SU-DHL-6 (cell line): Measurements from ENCODE around the gene KRTAP20-1.

Experiments
- H2AFZ ChIP-seq: fragments of 200-600 bp; sonication (generic); 2 replicates; pipeline ENCODE4 v1.6.1; 2014; ENCODE audit warnings: low read depth, mild to moderate bottlenecking, moderate library complexity, mixed read lengths, antibody characterized with exemption, low read length; ENCODE audit not compliant: severe bottlenecking
- H3F3A ChIP-seq: fragments of 200-600 bp; shearing (Covaris generic); 2 replicates; pipeline ENCODE4 v1.6.0; 2016; ENCODE audit warnings: antibody characterized with exemption, mild to moderate bottlenecking; ENCODE audit not compliant: insufficient read depth
- H3K27ac ChIP-seq: fragments of 200-600 bp; sonication (generic); 2 replicates; pipeline ENCODE4 v1.5.1; 2016; ENCODE audit warnings: low read depth, mild to moderate bottlenecking, low read length, moderate library complexity, mixed read lengths
- H3K27me3 ChIP-seq: fragments of 200-600 bp; sonication (generic), shearing (Covaris generic); 2 replicates; pipeline ENCODE4 v1.6.0; 2014; ENCODE audit warnings: mild to moderate bottlenecking, low read length
- H3K36me3 ChIP-seq: fragments of 200-600 bp; sonication (generic); 2 replicates; pipeline ENCODE4 v1.6.1; 2014; ENCODE audit warnings: mild to moderate bottlenecking, low read length, mixed read lengths
- H3K4me2 ChIP-seq: fragments of 300-600, 200-600 bp; shearing (Covaris generic), sonication (generic); 2 replicates; pipeline ENCODE4 v1.6.0; 2014; ENCODE audit warnings: low read length, low read depth, mild to moderate bottlenecking; ENCODE audit not compliant: poor library complexity, severe bottlenecking
- H3K4me3 ChIP-seq: fragments of 200-600 bp; sonication (generic); 2 replicates; pipeline ENCODE4 v1.5.1; 2014; ENCODE audit warnings: antibody characterized with exemption, low read length, mild to moderate bottlenecking, mixed read lengths; ENCODE audit not compliant: insufficient read depth, poor library complexity, severe bottlenecking
- H3K79me2 ChIP-seq: fragments of 200-600 bp; sonication (generic); 2 replicates; pipeline ENCODE4 v1.6.1; 2014; ENCODE audit warnings: mild to moderate bottlenecking, low read length, moderate library complexity; ENCODE audit not compliant: insufficient read depth
- H3K9ac ChIP-seq: fragments of 200-600 bp; sonication (generic); 2 replicates; pipeline ENCODE4 v1.7.0; 2014; ENCODE audit warnings: mild to moderate bottlenecking, low read length
- H3K9me2 ChIP-seq: fragments of 200-600 bp; sonication (generic); replicated peaks from 2 replicates; pipeline ENCODE4 v1.6.1; 2014; ENCODE audit warnings: low read length; ENCODE audit not compliant: insufficient read depth
- H3K9me3 ChIP-seq: fragments of 200-600 bp; sonication (generic); 2 replicates; pipeline ENCODE4 v1.6.1; 2014; ENCODE audit warnings: low read length, mixed read lengths; ENCODE audit not compliant: insufficient read depth
- H4K20me1 ChIP-seq: fragments of 200-600 bp; sonication (generic); 2 replicates; pipeline ENCODE4 v1.6.1; 2014; ENCODE audit warnings: low read depth, mild to moderate bottlenecking, antibody characterized with exemption, low read length, moderate library complexity, mixed read lengths
- CTCF ChIP-seq: fragments of 200-600 bp; sonication (generic); IDR thresholded peaks from one replicate; pipeline ENCODE4 v1.5.1; 2017; ENCODE audit warnings: antibody characterized with exemption, mild to moderate bottlenecking, low read length, moderate library complexity; ENCODE audit not compliant: insufficient read depth, poor library complexity, severe bottlenecking
- EZH2phosphoT487 ChIP-seq: fragments of 200-600 bp; sonication (generic), shearing (Covaris generic); conservative IDR thresholded peaks from 2 replicates; pipeline ENCODE4 v1.6.1; 2018; ENCODE audit warnings: mild to moderate bottlenecking, antibody characterized with exemption, low read length, moderate library complexity, mixed read lengths

Gene KRTAP20-1

GRCh38 chr21:30613836-30614235 is 2.4 kb upstream of the KRTAP20-1 start, which contains the start of gene KRTAP6-1:
TSS of gene KRTAP6-1 (minus strand) at chr21:30613930. CDS start at chr21:30613904, 26 bp downstream.
- no peaks in the 10 kb centered on the region for H3F3A ChIP-seq
- H3K9me2 ChIP-seq = no peaks in the 10 kb centered on the region
- no peak within 1 kb of the TSS for H3K4me2 ChIP-seq
- H3K27me3 ChIP-seq = no peaks in the 10 kb centered on the region
- no peak within 1 kb of the TSS for H3K4me3 ChIP-seq
- H3K27ac ChIP-seq = no peak within 1 kb of the TSS
- H4K20me1 ChIP-seq = no peaks in the 10 kb centered on the region
- no peaks in the 10 kb centered on the region for H3K9me3 ChIP-seq
- peaks cover 2% of the 10 kb centered on the region; the same call in 1 of the 2 replicates for H3K36me3 ChIP-seq
- TF ChIP-seq CTCF (no peak), EZH2phosphoT487 (no peak)
- H3K79me2 ChIP-seq = no peaks in the 10 kb centered on the region
- no peak within 1 kb of the TSS for H2AFZ ChIP-seq
- H3K9ac ChIP-seq = no peak within 1 kb of the TSS

GRCh38 chr21:30615199-30615598 is 1.0 kb upstream of the KRTAP20-1 start:
- no peaks in the 10 kb centered on the region for H3K27me3 ChIP-seq
- TF ChIP-seq CTCF (no peak), EZH2phosphoT487 (no peak)
- no peaks in the 10 kb centered on the region for H3K79me2 ChIP-seq

GRCh38 chr21:30620080-30620479 is 3.9 kb downstream of the KRTAP20-1 start:
- no peak overlapping the region for H3K27ac ChIP-seq
- TF ChIP-seq EZH2phosphoT487 (no peak), CTCF (no peak)

More at GRCh38 chr21:30615199-30615598, 1.0 kb upstream of the KRTAP20-1 start:
- Histone ChIP-seq H3K9ac (no peak overlapping the region), H3K36me3 (peaks cover 2% of the 10 kb centered on the region; the same call in 1 of the 2 replicates), H3K27ac (no peak overlapping the region), H4K20me1 (no peaks in the 10 kb centered on the region), H3K9me3 (no peaks in the 10 kb centered on the region), H3F3A (no peaks in the 10 kb centered on the region), H3K4me3 (no peak overlapping the region), H2AFZ (no peak overlapping the region), H3K9me2 (no peaks in the 10 kb centered on the region), H3K4me2 (no peak overlapping the region)

More at GRCh38 chr21:30620080-30620479, 3.9 kb downstream of the KRTAP20-1 start:
- H3K4me3 ChIP-seq = no peak overlapping the region
- H3K27me3 ChIP-seq = no peaks in the 10 kb centered on the region
- H3K79me2 ChIP-seq = no peaks in the 10 kb centered on the region
- H4K20me1 ChIP-seq = no peaks in the 10 kb centered on the region
- no peaks in the 10 kb centered on the region for H3K36me3 ChIP-seq
- H3F3A ChIP-seq = no peaks in the 10 kb centered on the region
- no peak overlapping the region for H3K4me2 ChIP-seq
- no peak overlapping the region for H3K9ac ChIP-seq
- H2AFZ ChIP-seq = no peak overlapping the region
- peaks cover 6% of the 10 kb centered on the region for H3K9me3 ChIP-seq
- no peaks in the 10 kb centered on the region for H3K9me2 ChIP-seq
